Hematopoietic multipotent progenitor cell treated with erythropoietin and hydrocortisone succinate and interleukin-3 and kit ligand, for 4 days (in vitro differentiated cells): Measurements from ENCODE around the gene EFHD2.
"Not testable (repeated sequence)": the region's sequence is repeated elsewhere in the genome, so short reads cannot be mapped to it uniquely, and the experiment has no call there.

Experiments used
- DNase-seq: peaks from one replicate; pipeline ENCODE4 v3.0.0-alpha.2; 2015

The EFHD2 gene

DNA sequence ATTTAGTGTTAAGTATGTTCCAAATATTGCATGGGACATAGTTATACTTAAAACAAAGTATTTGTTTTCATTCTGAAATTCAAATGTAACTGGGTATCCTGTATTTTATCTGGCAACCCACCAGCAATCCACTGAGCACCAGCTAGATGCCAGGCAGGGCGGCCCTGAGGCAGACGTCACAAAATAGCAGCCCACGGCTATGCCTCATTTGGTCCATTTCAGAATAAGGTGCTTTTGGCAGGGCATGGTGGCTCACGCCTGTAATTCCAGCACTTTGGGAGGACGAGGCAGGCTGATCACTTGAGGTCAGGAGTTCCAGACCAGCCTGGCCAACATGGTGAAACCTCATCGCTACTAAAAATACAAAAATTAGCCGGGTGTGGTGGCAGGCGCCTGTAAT is 19.9 kb upstream of the EFHD2 start:
- DNase-seq, result not testable (repeated sequence)

DNA sequence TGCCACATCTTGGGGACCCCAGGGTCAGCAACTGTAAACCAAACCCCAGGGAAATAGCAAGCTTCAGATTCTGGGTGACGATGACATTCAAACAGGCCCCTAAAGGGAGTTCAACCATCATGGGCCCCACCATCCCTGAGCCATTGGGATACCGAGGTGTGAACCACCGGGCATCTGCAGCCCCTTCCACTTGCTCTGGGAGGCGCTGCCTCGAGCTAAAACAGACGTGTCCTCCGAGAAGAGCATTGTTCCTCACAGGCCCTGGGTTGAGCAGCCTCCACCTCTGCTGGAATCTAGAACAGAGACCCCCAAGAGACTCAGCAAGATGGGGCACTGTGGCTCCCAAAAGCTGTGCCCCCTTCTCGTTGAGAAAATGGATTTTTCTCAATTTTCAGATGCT is 19.0 kb upstream of the EFHD2 start:
- no peak for DNase-seq

DNA sequence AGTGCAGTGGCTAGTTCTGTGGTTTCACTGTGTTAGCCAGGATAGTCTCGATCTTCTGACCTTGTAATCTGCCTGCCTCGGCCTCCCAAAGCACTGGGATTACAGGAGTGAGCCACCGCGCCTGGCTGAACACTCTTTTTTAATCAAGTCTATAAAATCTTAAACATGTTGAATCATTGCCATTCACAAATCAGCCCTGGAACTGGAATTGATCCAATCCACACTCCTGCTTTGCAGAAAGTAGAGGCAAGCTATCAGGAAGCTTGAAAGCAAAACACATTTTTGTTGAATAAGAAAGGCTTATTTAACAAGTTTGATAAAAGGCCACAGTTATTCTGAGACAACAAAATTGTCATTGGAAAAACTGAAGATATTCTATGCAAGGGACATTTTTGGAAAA is 18.3 kb upstream of the EFHD2 start:
- no peak for DNase-seq

DNA sequence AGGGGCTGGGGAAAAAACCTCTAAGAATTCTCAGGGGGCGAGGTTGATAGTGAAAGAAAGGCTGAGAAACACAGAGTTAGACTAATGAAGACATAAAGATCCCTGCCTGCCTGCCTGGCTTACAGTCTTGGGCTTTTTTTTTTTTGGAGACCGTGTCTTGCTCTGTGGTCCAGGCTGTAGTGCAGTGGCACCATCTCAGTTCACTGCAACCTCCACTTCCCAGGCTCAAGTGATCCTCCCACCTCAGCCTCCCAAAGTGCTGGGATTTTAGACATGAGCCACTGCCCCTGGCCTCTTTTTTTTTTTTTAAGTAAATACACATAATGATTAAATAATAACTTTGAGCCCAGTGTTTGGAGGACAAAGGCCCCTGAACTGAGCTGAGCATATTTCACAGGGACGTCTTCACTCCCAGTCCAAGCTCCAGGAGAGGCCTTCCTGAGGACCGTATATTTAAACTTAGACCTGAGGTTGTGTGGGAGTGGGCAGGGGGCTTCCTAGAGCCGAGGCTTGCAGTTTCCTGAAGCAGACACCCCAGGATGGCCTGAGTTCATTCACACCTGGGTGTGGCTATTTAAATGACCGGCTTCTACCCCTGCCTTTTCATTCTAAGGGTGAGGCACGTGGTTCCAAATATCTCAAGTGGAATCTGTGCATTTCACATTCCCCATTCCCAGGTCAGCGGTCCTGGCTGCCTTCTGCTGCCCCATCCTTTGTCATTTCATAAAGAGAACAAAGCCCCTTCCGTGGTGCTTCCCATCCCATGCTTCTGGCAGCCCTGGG is 16.0 kb upstream of the EFHD2 start:
- no peak for DNase-seq

DNA sequence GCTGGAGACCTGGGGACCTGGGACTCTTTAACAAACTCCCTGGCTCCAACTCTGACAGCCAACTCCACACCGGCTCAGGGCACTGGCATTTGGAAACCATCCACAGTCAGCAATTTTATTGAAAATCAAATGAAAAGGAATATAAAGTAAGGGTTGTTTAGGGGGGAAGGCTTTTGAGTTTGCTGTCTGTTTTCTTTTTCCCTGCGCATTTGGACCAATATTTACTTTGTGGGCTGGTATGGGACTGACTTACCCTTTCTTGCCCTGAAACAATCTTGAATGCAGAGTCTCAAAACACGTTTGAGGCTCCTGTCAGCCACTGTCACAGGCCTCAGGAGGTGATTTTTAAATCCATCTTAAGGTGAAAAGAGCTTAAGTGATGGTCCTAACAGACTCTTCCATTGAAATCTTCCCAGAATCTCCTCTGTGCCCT is 15.4 kb upstream of the EFHD2 start:
- no peak for DNase-seq

DNA sequence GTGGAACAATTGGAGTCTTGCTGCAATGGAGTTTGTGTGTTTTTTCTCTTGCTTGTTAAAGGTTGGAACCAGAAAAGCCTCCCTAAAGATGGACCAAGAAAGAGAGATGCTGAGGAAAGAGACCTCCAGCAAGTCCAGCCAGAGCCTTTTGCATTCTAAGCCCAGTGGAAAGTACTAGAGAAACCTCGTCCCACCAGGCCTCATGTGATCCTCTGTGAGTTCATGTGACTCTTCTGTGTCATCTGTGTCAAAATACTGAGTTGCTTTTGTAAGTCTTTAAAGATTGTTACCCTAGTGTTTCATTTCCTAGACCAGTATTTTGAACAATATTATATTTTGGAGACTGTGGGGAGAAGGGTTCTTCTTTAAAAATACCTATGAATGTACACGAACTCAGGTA is 12.5 kb upstream of the EFHD2 start:
- DNase-seq, result no peak

DNA sequence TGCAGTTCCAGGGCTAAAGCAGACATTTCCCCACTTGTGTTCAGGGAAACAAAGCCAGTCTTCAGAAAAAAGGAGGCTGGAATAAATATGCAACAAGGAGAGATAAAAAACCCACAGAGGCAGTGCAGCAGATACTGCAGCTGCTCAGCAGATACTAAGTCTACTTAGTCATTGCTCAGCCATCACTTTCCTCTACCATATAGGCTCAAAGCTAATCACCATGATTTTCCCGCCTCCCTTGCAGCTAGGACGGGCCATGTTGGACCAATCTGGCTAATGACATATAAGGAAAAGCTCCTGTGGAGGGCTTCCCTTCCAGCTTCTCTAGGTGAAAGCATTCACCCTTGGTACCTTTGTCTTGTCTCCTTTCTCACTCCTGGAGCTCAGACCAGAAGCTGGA is 10.0 kb upstream of the EFHD2 start:
- DNase-seq, result no peak

DNA sequence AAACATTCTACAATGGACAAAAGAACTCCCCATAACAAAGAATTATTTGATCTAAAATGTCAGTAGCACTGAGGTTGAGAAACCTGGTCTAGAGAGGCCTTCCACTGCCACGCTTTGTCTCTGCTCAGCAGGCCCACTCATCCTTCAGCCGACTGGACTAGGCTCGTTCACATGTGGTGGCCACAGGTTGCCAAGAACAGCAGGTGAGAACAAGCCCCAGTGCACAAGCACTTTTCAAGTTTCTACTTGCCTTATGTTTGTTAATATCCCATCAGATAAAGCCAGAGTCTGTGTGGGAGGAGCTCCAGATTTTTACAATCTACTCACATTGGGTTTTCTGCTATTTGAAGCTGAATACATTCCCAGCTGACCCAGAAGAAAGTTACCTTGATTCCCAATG is 9.1 kb upstream of the EFHD2 start:
- no peak for DNase-seq

DNA sequence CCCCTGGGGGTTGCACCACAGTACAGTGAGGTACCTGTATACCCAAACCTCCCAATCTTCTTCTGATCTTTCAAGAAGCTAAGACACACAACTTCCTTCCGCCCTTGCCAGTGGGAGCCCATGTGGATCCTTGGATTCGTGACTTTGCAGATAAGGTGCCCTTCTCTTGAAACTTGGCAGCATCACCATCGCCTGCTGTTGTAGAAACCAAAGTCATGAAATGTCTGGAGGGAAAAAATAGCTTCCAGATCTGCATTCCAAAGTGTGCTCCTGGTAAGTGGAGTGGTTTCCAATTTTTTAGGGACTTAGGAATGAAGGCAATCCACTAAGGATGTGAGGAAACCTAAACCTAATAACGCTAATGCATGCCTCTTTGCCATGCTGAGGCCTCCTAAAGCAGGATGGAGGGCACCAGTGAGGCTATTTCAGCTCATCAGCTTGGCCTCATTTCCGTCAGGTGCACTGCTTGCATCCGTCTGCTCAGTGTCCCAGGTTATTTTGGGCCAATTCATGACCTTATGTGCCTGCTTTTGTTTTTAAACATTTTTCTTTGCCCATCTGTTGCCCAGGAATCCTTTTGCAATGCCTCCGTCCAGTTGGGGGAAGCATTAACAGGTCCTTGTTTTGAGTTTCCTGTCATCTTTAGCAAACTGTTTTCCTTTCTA is 8.2 kb upstream of the EFHD2 start:
- DNase-seq, result no peak

DNA sequence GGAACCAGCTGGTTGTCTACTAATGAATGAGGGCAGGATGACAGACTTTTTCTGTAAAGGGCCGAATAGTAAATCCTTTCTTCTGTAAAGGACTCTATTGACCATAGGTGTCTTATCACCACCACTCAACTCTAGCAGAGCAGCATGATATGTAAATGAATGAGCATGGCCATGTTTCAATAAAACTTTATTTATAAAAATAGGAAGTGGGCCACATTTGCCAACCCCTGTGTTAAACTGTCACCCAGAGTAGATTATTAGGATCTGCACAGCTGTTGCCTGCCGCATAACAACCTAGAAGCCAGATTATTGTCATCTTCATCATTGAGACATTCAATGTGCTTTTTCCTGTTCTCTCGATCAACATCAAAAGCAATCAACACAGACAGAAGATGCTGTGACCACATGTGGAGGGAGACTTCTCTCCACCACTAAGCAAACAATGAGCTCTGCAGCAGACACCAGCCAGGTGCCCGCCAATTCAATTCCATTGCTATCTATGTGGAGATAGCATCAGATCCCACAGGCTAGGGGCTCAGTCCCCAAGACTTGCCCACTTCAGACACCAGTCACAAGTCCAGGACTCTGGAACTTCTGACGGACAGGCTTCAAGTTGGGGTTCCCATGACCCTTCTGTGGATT is 6.8 kb upstream of the EFHD2 start:
- DNase-seq, result no peak

DNA sequence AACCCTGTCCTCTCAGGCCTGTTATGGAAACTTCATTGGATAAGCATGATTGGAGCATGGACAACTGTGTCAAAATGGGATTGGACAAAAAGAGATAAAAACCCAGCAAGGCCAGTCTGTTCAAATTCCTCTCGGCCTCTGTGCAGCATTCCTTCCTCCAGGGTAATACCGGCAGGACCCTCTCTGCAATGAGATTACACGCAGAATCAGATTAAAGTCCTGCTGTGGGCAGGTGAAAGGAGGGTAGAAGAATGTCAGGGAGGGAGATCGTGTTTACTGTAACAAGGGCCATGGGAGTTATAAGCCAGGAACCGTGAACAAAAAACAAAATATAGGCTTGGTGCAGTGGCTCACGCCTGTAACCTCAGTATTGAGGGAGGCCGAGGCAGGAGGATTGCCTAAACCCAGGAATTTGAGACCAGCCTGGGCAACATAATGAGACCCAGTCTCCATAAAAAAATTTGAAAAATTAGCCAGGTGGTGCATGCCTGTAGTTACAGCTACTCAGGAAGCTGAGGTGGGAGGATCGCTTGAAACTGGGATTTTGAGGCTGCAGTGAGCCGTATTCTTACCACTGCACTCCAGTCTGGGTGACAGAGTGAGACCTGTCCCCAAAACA is 5.6 kb upstream of the EFHD2 start:
- DNase-seq, result no peak

DNA sequence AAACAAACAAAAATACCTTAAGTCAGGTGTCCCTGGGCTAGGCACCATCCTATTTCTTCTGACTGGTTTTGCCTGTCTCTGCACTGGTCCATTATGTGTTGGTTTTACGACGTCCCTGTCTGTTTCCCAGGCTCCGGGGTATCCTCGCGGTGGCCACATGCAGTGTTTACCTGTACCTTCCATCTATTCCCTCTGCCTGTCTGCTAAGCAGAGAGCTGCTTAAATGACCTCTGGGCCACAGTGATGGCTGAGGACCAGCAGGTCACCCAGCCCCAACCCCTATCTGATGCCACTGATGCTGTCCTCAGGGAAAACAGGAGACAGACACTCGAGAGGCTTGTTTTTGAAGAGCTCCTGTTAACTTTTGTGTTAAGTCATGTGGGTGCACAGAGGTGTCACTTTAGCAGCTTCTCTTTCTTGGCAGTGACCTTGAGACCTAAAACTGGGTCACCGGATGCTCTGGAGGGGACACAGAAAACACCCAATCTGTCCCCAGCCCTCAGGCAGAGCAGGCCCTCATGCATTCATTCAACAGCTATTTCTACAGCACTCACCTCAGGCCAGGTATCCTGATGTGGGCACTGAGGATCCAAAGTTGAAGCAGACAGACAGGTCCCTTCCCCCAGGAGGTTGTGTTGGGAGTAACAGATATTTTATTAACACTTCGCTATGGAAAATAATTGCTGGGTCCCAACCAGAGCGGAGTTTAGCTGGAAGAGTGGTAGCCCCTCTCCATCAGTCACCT is 4.4 kb upstream of the EFHD2 start:
- DNase-seq, result no peak

DNA sequence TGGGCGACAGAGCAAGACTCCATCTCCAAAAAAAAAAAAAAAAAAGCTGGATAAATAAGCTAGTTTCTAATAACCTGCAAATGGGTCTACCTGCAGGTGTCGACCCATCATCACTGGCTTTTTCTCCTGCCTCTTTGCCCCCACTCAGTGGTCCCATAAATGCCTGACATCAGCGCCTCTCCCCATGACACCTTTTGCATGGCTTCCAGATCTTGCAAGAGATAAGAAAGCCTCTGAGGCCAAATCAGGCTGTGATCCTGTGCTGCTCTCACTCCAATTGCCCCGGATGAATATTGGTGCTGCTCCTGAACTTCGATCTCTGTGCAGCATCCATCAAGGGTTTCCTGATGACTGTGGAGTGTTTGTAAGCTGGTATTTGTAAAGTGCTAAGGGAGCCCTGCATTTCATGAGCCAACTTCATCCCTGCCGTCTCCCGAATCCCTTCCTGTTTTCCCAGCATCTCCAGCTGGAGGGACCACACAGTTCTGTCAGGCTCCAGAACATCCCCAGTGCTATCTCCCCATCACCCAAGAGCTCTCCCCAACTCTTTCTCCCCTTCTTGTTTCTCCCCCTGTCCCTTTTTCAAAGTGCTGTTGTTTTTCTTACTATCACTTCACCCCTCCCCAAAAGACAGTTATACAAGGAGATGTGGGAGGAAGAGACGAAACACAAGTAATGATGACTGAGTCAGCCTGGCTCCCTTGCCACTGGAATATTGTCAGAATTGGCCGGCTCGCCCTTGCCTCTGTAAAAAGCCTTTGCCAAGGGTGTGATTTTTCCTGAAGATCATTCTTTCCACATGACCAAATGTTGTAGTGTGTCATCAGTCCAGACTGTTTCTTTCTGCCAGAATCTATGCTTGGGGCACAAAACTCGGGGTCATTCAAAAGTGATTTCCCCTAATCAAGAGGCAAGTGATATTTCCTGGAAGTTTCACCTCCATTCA is 2.8 kb upstream of the EFHD2 start:
- no peak for DNase-seq

DNA sequence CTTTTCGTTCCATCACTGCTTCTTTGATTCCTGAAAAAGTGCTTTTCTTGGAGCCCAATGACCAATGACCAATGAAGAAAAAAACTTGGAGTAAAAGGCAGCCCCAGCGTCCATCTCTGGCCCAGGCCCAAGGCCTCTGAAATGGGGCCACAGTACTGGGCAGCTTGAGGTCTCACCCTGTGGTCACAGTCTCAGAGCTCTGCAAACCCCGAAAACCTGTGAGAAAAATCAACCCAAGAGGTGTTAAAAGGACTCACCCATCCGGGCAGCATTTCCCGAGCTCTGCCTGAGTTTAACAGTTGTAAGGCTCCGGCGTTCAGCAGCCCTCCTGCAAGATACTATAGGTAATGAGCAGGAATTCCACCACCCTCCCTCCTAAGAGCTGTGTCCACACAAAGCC is 2.1 kb upstream of the EFHD2 start:
- no peak for DNase-seq

DNA sequence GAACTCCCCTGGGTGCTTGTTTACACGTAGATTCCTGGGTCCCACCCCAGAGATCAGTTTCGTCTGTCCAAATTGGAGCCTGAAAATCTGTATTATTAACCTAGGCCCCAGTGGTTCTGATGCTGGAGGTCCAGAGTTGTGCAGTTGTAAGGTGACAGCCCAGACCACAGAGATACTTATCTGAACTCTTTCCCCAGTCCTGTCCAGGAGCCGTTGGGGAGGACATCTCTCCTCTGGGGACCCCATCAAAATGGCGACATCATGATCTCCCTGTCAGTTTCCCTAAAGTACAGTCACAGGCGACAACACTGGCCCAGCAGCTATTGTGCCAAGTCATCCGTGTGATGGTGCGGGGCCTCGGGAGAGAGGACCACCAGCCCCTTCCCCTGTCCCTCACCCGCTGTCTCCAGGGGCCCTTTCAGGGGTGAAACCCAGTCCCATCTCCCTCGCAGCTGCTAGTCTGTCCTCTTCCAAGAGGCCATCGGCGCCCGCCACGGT is 749 bp upstream of the EFHD2 start:
- DNase-seq, result no peak

DNA sequence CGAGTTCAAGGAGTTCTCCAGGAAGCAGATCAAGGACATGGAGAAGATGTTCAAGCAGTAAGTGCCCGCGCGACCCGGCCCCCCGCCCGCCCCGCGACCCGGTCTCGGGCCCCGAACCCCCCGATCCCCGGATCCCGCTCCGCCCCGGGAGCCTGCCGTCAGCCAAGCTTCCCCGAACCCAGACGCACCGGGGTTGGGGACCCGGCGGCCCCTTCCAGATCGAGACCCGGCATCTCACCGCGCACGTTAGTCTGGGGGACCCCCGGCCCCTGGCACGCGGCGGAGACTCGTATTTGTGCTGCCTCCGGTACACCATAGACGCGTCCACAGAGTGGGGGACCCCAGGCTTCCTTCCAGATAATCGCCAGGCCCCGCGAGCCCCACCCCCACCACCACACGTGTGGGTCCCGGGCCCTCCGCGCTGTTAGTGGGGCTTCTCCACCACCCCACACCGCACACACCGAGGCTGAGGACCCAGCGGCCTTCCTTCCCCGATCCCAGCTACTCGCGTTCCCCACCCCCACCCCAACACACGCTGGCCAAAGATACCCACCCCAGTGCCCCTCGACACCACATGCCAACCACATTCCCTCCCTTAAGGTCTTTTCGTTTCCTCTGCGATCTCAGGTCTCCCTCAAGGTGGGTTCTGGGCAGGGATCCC is 665 bp downstream of the EFHD2 start:
- DNase-seq, result no peak

DNA sequence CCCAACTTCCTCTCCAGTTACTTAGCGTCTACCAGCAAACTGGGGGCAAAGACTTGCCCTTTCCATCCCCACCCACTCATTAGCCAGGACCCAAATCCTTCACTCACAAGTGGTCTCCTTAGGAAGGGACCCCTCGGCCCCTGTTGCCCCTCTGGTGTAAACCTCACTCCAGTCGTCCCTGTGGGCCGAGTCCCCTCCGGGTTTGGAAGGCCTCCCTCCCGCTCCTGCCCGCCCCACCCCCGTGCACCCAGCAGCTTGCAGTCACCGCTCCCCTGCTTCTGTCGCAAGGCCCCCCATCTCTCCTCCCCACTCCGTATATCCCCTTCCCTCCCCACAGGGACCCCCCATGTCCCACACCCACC is 1.2 kb downstream of the EFHD2 start:
- no peak for DNase-seq

DNA sequence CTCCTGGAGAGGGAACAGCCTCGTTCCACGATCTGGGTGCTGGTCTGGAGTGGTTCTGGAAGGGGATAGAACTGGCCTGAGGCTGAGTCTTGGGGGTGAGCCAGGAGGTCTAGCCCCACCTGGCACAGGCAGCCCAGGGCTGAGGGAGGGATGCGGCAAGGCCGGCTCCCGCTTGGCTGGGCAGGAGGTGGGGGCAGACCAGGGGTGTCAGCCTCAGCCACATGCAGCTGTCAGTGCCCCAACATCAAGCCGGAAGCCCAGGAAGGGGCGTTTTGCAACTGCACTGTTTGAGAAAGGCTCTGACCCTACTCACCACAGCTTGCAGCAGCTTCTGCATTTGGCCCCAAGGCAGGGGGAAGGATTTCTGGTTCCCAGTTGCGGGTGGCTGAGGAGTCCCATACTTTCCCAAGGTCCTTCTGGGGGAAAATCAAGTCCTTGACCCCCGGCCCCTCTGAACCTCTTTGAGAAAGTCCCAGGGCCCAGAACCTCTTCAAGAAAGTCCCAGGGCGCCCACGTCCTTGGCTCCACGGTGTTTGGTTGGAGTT is 2.0 kb downstream of the EFHD2 start:
- DNase-seq, result peak; percentile 91

DNA sequence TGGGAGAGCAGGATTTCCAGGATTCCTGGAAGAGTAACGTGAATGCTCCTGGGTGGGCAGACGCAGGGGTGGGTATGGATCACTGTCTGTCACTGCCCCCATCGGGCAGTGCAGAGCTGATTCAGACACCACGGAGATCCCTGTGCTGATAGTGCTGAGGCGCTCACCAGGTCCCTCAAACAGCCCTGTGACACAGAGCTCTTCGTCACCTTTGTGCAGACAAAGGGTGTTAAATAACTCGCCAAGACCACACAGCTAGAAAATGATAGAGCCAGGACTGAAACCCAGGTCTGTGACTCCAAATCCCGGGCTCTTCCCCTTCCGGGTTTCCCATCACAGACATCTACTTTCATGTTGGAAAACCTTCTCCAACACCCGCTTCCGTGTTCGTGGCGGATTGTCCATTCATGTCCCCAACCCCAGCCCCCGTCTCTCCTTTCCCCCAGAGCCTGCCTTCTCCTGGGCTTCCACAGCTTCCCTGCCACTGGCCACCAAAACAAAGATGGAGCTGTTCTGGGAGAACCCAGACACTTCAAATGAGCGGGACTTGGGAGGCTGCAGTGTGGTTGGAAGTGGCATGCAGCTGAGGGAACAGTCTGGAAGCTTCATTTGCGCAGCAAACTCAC is 2.6 kb downstream of the EFHD2 start:
- DNase-seq, result peak; percentile 65

DNA sequence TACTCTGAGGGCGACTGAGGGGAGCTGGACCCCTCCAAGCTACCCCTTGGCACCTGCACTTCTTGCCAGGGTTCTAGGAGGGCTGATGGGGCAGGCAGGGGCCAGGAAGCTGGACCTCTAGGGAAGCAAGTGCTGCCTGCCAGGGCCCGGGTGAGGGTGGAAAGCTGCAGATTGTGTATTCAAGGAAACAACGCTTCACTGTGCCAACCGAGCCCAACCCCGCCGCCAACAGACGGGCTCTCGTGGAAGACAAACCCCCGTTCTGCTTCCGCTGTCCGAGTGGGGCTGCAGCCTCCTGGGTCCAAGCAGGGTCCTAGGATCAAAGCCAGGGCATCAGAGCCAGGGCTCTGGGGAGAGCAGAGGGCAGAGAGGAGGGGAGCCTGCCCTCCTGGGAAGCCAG is 3.2 kb downstream of the EFHD2 start:
- DNase-seq, result no peak
